GM18870 (cell line): ENCODE measurements around the gene INTS2.
"Not testable (repeated sequence)": the region's sequence is repeated elsewhere in the genome, so short reads cannot be mapped to it uniquely, and the experiment has no call there.

Source experiments
- ATAC-seq: cut with Tn5 transposase; IDR thresholded peaks from one replicate; pipeline ENCODE4 v1.9.1; 2021; ENCODE audit warnings: moderate library complexity; ENCODE audit not compliant: unreplicated experiment

INTS2 gene

DNA sequence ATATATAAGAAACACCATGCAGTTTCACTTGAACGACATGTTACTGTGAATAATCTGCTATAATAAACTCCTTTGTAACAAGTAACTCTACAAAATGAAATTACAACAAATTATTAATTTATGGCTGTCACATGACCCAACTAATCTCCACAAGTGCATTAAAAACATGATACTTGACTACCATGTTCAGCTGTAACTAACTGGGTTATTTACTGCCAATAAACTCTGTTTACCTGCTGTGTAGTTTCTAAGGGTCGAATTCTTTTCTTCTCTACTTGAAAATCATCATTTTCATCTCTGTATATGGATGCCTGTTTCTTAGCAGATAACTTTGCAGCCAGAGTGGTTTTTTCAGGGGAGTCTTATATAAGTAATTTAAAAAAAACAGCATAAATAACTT lies 78.9 kb downstream of the INTS2 start:
- ATAC-seq = no peak

DNA sequence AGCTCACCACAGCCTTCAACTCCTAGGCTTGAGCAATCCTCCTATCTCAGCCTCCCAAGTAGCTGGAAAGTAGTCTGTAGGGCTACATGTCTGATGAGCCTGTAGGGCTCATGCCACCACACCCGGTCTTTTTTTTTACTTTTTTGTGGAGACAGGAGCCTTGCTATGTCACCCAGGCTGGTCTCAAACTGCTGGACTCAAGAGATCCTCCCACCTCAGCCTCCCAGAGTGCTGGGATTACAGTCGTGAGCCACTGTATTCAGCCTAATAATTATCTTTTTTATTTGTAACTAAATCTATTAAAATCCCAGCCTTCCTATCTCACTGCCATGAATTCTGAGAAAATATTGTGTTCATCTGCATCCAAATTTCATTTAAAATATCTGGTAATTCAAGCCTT lies 79.5 kb downstream of the INTS2 start:
- no peak for ATAC-seq

DNA sequence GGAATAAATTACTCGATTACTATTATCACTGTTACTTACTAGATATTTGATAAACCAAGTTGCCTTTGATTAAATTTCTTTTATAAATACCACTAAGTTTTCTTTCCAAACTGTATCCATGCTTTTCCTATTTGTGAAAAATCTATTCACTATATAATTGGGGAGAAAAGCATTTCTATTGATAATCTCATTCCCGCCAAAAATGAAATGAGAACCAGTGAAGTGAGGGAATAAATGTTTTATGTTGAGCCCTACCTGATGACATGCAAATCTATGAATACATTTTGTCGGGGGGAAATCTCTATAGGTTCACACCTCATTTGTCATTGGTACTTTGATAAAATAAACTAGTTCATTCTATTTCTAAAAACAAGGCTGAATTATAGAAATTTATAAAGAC lies 80.1 kb downstream of the INTS2 start:
- no peak for ATAC-seq

DNA sequence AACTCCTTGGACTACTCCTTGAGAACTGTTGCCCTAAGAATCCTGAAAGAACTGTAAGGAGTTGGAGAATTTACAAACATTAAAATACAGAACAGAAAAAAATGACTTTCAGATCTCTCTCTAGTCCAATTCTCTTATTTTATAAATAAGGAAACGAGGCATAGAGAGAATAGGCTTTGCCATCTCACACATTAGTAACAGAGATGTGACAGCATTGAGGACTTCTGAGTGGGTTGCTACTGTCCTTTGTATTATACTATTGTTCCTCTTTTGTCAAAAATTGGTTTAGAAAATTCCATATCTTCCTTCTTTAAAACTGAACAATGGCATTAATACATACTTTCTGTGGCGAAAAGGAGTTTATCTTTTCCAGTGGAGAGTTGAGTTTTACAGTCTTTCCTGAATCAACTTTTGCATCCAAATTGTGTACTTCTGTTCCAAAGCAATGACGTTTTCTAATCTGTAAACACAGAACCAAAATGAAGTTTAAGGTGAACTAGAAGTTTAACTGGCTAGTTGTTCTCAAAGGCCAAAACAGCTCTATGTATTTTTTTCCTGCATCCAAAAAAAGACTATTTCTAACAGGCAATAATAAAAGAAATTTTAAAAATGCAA lies 80.9 kb downstream of the INTS2 start:
- ATAC-seq = no peak

DNA sequence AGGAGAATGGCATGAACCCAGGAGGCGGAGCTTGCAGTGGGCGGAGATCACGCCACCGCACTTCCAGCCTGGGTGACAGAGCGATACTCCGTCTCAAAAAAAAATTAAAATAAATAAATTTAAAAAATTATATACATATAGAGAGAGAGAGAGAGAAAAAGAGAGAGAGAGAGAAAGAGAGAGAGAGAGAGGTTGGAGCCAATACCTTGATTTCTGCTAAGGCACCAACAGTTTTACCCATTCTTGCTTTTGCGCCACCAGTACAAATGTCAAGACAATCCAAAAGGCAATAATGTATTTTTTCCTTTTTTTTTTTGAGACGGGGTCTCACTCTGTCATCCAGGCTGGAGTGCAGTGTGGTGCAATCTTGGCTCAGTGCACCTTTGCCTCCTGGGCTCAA lies 81.7 kb downstream of the INTS2 start:
- no peak for ATAC-seq

DNA sequence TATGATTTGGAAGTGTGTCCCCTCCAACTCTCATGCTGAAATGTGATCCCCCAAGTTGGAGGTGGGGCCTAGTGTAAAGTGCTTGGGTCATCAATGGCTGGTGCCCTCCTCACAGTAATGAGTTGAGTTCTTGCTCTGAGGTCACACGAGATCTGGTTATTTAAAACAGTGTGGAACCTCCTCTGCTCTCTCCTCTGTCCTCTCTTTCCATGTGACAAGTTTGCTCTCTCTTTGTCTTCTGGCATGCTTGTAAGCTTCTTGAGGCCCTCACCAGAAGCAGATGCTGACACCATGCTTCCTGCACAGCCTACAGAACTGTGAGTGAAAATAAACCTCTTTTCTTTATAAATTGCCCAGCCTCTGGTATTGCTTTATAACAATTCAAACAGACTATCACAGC lies 84.3 kb downstream of the INTS2 start:
- ATAC-seq = no peak

DNA sequence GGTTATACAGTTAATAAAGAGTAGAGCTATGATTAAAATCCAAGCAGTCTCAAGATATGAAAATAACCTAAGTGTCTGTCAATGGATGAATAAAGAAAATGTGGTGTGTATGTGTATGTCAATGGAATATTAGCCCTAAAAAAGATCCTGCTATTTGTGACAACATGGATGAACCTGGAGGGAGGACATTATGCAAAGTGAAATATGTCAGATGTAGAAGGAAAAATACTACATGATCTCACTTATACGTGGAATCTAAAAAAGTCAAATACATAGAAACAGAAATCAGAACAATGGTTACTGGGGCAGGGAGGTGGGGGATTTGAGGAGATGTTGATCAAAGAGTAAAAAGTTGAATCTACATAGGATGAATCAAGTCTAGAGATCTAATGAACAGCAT lies 84.9 kb downstream of the INTS2 start:
- no peak for ATAC-seq

DNA sequence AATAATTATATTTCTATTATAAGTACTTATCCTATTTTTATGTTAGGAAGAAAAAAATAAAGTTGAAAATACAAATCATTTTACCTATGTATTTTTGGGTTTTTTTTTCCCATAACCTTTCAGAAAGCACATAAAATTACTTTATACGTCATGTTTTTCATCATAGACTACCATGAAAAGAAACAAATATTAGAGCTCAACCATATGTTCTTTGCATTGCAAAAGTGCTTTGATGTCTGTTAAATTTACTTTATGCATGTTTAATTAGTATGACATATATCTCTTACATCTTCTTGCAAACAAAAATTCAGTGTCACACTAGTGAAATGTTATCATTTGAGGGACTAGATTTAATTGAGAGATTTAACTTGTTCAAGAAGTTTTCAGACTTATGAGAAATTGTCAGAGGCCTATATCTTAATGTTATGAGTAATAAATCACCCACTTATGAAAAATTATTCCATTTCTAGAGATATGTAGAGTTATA lies 88.4 kb downstream of the INTS2 start:
- ATAC-seq = no peak

DNA sequence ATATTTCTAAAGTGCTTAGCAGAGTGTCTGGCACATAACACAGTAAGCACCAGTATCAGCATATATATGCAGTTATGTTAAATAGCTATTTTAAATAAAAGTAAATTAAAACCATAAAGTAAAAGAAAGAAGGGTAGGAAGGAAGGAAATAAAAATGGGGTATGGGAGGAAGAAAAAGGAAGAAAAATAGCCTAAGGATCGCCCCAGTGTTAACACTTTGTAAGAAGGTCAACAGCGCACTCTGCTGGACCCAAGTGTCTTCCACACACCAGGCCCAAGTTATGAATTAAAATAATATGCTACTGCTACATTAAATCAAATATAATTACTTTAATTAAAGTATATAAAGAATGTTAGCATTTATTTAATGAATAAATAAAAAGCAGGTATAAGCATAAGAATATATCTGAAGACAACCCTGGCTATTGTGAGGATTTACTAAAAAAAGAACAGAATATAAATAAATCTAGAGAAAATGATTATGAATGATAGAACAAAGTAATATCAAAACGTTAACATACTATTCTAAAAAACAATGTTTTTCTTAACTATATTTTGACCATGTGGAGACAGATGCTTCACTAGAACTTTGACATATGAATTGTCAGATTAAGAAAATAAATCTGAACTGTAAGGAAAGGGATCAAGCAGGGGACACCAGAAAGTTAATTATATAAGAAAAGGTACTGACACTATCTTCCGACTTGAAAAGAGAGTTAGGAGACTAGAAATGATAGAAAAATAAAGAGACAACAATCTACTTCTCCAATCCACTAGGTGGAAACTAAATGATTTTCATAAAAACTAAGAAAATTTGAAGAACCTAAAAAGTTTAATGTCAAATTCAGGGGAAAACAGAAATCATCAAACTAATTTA lies 90.4 kb downstream of the INTS2 start:
- no peak for ATAC-seq

DNA sequence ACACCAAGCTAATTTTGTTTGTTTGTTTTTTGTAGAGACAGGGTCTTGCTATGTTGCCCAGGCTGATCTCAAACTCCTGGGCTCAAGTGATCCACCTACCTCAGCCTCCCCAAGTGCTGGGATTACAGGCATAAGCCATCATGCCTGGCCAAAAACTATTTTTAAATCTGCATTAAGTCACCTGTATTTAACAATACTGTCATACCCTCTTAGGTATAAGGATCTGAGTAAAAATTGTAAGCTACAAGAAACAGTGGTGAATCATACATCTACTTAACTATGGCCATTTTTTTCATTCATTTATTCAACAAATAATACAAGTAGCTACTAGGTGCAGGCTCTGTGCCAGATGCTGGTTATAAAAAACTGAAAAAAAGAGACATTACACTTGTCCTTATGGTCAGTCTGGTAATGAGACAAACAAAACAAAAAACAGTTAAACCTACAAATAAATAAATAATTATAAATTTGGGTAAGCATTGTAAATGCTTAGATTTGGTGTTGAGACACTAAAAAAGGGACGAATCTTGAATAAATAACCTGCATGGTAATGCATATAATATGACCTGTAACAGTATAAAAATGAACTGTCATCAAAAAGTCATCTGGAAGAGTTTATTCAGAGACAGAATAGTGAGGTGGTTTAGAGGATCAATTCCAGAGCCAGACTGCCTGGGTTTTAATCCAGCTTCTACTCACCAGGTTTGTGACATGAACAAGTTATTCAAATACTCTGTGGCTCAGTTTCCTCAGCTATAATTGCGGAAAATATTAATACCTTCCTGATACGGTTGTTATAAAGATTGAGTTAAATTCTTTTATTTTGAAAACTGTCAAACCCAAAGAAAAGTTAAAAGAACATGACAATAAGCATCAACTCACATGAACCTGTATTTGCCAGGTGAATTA lies 91.3 kb downstream of the INTS2 start:
- no peak for ATAC-seq

DNA sequence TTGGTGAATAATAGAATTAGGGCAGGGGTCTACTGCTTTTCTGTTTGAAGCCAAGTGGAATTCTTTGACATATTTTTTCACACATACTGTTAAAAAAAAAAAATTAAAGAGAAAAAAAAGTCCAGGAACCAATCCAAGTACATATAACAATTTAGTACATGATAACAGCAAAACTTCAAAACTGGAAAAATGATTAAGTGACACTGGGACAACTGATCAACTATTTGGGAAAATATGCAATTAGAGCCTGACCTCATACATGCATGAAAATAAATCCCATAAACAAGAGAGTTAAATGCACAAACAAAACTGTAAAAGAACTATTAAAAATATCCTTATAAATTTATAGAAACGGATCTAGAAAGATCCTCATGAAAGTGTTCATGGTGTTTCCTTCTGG lies 92.2 kb downstream of the INTS2 start:
- ATAC-seq = no peak

DNA sequence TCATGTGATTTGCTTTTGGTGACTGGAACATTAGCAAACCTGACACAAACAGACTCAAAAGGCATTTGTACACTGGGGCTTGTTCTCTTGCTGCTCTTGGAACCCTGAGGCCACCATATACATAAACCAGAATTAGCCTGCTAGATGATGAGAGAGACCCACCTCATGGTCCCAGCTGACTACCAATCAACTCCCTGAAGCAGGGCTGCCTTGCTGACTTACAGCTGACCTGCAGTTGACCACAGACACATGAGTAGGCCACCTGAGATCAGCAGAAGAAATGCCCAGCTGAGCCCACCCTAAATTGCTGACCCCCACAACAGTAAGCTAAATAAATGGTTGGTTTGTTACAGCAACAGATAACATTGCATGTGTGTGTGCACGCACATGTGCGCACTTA lies 93.2 kb downstream of the INTS2 start:
- no peak for ATAC-seq

DNA sequence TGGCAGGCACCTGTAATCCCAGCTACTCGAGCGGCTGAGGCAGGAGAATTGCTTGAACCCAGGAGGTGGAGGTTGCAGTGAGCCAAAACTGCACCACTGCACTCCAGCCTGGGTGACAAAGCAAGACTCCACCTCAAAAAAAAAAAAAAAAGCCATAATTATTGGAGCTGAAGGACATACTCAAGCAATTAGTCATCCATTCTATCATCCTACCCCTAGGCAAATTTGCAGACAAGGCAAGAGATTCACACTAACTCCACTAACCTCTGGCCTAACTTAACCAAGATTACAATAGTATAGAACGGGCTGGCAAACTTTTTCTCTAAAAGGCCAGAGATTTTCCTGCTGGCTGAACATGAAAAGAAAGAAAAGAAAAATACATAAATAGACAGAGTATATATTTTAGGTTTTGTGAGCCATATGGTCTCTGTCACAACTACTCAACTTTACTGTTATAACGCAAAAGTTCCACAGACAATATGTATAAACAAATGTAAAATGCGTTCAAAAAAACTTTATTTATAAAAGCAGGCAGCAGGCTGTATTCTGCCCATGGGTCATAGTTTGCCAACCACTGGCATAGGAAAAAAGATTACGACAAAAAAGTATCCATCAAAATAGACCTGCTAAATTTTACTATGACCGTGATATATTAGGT lies 94.1 kb downstream of the INTS2 start:
- no peak for ATAC-seq

DNA sequence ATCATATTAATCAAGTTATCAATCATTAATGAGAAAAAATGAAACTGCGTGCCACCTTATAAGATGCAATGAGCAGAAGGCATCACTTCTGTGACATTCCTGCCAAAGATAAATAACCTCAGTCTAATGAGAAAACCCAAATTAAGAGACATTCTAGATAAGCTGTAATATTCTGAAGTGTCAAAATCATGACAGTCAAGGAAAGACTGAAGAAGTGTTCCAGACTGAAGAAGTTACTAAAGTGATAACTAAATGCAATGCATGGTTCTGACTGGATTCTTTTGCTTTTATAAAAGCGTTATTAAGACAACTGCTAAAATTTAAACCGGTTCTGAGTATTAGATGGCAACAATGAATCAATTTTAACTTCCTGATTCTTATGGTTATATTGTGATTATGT lies 95.3 kb downstream of the INTS2 start:
- no peak for ATAC-seq

DNA sequence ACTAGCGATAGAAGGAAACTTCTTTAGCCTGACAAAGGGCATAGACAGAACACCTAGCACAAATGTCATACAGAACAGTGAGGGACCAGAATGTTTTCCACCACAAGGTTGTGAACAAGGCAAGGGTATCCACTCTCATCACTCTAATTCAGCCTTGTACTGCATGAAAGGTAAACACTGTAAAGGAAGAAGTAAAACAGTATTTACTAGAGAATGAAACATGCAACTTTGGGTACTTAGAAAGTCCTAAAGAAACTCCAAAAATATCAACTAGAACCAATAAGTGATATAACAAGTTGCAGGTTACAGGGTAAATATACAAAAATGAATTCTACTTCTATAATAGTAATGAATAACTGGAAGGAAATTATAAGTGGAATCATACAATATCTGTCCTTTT lies 96.7 kb downstream of the INTS2 start:
- ATAC-seq = no peak

DNA sequence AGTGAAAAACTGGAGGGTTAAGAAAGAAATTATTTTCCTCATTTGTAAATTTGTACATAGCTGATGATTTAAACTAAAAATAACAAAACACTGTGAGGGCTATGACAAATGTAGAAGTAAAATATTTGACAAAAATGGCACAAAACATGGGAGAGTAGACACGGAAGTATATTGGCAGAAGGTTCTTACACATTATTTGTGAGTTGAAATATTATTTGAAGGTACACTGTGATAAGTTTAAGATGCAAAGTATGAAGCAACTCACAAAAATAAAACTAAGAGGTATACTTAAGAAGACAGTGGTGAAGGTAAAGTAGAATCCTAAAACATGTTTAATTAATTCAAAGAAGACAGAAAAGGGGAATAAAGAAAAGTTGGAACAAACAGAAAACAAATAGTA lies 99.1 kb downstream of the INTS2 start:
- ATAC-seq = no peak

DNA sequence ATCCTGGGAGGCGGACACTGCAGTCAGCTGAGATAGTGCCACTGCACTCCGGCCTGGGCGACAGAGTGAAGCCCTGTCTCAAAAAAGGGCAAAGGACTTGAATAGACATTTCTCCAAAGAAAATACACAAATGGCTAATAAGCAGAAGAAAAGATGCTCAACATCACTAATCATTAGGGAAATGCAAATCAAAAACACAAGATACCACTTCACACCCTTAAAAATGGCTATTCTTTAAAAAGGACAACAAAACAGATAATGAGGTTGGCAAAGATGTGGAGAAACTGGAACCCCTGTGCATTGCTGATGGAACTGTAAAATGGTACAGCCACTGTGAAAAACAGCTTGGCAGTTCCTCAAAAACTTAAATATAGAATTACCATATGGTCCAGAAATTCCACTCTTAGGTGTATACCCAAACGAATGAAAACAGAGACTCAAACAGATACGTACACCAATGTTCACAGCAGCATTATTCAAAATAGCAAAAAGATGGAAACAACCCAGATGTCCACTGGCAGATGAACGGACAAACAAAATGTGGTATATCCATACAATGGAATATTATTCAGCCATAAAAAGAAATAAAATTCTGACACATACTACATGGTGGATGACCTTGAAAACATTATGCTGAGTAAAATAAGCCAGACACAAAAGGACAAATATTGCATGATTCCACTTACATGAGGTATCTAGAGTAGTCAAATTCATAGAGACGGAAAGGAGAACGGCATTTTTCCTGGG lies 100.0 kb downstream of the INTS2 start:
- ATAC-seq = no peak

DNA sequence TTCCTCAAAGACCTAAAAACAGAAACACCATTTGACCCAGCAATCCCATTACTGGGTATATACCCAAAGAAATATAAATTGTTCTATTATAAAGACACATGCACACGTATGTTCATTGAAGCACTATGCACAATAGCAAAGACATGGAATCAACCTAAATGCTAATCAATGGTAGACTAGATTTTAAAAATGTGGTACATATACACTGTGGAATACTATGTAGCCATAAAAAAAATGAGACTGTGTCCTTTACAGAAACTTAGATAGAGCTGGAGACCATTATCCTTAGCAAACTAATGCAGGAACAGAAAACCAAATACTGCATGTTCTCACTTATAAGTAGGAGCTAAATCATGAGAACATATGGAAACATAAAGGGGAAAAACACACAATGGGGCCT lies 100.9 kb downstream of the INTS2 start:
- ATAC-seq = not testable (repeated sequence)

DNA sequence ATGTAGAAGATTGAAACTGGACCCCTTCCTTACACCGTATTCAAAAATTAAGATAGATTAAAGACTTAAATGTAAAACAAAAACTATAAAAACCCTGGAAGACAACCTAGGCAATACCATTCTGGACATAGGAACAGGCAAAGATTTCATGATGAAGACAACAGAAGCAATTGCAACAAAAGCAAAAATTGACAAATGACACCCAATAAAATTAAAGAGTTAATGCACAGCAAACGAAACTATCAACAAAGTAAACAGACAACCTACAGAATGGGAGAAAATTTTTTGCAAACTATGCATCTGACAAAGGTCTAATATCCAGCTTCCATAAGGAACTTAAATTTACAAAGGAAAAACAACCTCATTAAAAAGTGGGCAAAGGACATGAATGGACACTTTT lies 101.6 kb downstream of the INTS2 start:
- ATAC-seq = not testable (repeated sequence)

DNA sequence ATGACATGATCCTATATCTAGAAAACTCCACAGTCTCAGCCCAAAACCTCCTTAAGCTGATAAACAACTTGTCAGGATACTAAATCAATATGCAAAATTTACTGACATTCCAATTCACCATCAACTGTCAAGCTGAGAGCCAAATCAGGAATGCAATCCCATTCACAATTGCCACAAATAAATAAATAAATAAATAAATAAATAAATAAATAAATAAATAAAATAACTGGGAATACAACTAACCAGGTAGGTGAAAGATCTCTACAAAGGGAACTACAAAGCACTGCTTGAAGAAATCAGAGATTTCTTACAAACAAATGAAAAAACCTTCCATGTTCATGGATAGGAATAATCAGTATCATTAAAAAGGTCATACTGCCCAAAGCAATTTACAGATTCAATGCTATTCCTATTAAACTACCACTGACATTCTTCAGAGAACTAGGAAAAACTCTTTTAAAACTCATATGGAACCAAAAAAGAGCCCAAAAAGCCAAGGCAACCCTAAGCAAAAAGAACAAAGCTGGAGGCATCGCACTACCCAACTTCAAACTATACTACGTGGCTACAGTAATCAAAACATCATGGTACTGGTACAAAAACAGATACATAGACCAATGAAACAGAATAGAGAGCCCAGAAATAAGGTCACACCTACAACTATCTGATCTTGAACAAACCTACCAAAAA lies 102.2 kb downstream of the INTS2 start:
- no peak for ATAC-seq
